ENCODE measurements around the gene GTF3A.

The GTF3A gene

GRCh38 chr13:27432180-27432579 is 7.8 kb downstream of the GTF3A start:
- H3K27ac ChIP-seq: no peak overlapping the region
- TF ChIP-seq ZFX (IDR thresholded peaks at IDR 0.05; ENCODE audit: borderline replicate concordance): no peak
- no peak for TF ChIP-seq CTCF (IDR thresholded peaks at IDR 0.05)

DNA sequence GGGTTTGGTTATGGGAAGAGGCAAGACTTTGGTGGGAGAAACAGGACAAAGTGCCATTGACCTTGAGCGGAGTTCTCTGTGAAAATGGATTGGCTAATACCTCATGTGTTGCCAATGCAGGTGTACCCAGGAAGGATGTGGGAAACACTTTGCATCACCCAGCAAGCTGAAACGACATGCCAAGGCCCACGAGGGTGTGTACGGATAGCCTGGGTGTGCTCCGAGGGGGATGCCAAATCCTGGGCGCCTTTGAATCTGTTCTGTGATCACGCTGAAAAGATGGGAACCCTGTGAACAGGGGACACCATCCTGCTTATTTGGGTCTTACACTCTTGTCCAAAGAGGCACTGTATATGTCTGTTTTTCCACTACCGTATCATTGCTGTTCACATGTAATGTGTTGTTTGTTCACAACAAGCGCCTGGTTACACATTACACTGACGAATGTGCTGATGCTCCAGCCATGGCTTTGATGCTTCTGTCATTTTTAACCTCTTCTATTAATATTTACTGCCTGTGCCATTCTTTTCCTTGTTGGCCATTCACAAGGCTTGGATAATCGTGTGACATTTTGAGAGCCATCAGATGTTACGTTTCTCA is 8.3 kb downstream of the GTF3A start:
- H3K27ac ChIP-seq: no peak overlapping the region
- no peak for TF ChIP-seq ZFX (IDR thresholded peaks at IDR 0.05; ENCODE audit: borderline replicate concordance)
- no peak for TF ChIP-seq CTCF (IDR thresholded peaks at IDR 0.05)

DNA sequence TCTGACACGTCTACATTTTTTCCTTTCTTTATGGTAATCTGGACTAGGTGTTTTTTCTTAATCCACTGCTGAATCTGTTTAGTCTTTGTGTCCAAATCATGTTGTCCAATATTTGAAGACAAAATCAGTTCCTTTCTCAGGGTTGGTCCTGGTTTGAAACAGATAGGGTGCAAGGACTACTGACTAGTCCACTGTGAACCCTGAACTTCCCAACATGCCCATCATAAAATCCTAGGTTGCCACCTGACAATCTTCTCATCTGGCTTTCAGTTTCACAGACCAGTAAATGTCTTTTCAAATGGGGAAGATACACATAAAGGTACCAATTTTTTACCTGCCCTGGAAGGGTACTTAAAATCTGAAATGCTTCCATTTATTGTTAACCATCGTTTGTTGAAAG is 12.7 kb downstream of the GTF3A start:
- no peak overlapping the region for H3K27ac ChIP-seq
- no peak for TF ChIP-seq ZFX (IDR thresholded peaks at IDR 0.05; ENCODE audit: borderline replicate concordance)
- TF ChIP-seq CTCF (IDR thresholded peaks at IDR 0.05): no peak

DNA sequence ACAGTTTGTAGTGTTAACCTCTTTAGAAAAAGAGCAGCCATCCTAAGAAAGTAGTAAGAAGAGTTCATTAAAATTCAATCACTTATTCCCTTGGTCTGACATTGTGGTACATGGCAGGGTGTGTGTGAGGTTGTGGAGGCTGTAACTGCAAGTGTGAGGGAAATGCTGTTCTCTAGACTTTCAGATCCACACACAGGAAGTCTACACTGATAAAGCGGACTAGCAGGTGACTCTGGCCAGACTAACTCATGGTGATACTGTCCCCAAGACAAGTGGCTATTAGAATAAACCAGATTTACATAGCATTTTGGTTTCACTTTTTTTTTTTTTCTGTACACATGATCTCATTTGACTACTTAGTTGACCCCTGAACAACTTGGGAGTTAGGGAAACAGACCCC is 16.0 kb downstream of the GTF3A start:
- TF ChIP-seq ZFX (IDR thresholded peaks at IDR 0.05; ENCODE audit: borderline replicate concordance): no peak
- TF ChIP-seq CTCF (IDR thresholded peaks at IDR 0.05): no peak
- no peak overlapping the region for H3K27ac ChIP-seq

DNA sequence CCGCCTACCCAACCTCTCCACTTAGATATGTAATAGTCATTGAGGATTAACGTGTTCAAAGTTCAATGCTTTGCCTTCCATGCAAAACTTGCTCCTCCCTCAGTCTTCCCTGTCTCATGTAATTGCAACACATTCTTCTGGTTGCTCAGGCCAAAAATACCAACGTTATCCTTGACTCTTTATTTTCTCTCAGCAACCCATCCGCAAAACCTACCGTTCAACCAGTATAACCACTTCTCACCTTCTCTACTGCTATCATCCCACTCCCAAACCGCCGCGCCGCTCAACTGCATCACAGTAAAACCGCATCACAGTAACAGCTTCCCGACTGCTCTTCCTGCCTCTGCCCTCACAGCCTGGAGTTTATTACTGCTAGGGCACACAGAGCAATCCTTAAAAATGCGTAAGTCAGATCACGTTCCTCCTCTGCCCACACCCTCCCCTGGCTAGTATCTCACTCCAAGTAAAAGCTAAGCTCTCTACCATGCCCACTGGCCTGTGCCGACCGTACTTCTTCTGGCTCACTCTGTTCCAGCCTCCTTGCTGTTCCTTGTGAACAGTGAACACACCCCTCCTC is 17.7 kb downstream of the GTF3A start:
- H3K27ac ChIP-seq: no peak overlapping the region
- TF ChIP-seq ZFX (IDR thresholded peaks at IDR 0.05; ENCODE audit: borderline replicate concordance) (no peak), CTCF (IDR thresholded peaks at IDR 0.05) (no peak)

DNA sequence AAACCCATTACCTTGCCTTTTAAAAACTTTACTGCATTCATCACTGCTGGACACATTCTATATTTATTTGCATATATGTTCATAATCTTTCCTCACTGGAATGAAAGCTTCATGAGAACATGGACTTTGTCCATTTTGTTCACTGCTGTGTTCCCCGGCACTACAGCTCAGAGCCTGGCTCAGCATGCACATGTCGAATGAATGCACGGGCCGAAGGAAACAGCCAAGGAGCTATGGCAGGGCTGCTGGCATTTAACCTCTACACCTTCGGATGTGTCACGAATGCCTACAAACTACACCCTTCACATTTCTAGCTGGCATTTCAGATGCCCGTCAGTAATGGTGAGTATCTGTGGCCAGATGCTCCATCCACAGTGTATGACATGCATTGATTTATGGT is 18.4 kb downstream of the GTF3A start:
- TF ChIP-seq CTCF (IDR thresholded peaks at IDR 0.05) (no peak), ZFX (IDR thresholded peaks at IDR 0.05; ENCODE audit: borderline replicate concordance) (no peak)
- no peak overlapping the region for H3K27ac ChIP-seq

DNA sequence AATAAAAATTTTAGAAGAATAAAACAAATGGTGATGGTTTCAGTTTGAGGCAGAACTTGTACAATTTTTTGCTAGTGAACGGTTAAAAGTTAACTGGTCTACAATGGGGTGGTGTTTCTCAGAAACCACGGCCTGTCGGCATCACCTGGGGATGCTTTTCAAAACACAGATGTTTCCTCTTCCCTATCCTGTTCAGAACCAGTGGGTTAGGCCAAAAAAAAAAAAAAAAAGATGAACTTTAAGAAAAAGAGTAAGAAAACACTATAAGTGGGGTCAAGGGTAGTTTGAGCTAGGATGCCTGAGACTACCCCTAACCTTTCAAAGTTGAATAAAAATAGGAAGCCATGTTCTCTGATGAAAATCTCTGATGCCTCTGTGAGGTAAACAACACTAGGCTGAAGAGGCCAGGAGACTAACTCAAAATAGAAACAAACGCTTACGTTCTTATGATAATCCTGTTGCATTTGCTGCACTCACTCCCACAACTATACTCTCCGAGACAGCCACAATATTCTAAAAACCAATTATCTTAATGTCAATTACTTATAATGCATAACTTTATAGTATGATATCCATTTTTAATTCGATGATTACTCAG is 22.7 kb downstream of the GTF3A start:
- TF ChIP-seq ZFX (IDR thresholded peaks at IDR 0.05; ENCODE audit: borderline replicate concordance): no peak
- no peak for TF ChIP-seq CTCF (IDR thresholded peaks at IDR 0.05)
- H3K27ac ChIP-seq: no peak overlapping the region

Measured in 22Rv1 (cell line).